Hematopoietic multipotent progenitor cell treated with erythropoietin and hydrocortisone succinate and interleukin-3 and kit ligand, for 15 days (in vitro differentiated cells): ENCODE data around the gene DPYD.

Source experiments
- DNase-seq: peaks from one replicate; pipeline ENCODE4 v3.0.0-alpha.2; 2015; ENCODE audit warnings: low spot score

The DPYD gene

GRCh38 chr1:97784661-97785060, 136.2 kb downstream of the DPYD start:
- no peak for DNase-seq

GRCh38 chr1:97783751-97784150, 137.1 kb downstream of the DPYD start:
- DNase-seq = no peak

DNA sequence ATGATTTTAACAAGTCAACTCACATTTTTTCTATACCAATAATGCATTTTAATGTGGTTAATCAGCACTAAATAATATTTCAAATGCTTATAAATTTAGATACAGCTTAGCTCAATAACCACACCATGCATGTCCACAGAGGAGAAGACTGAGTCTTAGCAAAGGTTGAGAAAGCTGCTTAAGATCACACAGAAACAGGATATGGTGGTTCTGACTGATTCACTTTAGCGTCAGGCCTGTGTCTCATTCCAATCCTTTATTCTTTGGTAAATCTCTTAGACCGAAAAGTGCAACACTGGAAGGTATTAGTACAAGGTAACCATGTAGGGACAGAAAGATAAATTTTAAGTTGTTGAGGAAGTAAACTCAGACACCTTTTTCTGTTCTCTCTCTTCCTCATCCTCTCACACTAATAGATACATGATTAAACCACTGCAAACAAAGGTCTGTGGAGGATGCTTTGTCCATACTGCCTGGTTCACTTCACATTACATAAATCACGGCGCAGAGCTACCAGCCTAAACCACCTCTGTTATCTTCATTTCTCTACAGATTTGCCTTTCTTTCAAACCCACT, 139.0 kb downstream of the DPYD start:
- no peak for DNase-seq

GRCh38 chr1:97780884-97781283, 139.9 kb downstream of the DPYD start:
- no peak for DNase-seq

DNA sequence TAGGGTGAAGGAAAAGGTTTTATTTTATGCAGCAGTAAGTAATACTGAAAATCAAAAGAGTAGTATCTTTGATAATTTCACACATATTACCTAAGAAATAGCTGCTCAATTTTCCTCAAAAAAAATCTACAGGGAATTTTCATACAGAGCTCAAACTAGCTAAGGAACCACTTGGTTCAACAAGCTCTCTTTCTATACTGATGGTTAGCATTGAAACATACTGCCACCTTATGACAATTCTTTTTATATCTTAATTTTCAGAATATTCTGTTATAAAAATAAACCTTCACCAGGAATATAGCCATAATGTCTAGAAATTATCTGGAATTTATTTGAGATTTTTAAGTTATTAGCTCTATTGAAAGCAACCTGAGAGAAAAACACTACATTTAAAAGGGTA, 142.1 kb downstream of the DPYD start:
- no peak for DNase-seq

- no peak for DNase-seq
Observed at GRCh38 chr1:97770376-97770775, 150.5 kb downstream of the DPYD start.

DNA sequence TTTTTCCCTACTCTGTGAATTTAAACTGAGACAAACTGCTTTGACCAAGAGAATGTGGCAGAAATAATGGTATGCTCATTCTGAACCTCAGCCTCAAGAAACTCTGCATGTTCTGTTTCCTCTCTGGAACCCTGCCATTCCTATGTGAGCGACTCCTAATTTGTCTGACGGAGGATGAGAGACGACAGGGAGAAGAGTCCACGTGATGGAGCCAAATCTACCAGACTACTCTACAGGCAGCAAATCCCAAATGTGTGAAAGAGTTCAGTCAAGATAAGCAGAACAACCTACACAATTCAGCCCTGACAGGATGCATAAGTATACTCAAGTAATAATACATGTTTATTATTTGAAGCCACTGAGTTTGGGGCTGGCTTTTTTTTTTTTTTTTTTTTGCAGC, 153.5 kb downstream of the DPYD start:
- no peak for DNase-seq

DNA sequence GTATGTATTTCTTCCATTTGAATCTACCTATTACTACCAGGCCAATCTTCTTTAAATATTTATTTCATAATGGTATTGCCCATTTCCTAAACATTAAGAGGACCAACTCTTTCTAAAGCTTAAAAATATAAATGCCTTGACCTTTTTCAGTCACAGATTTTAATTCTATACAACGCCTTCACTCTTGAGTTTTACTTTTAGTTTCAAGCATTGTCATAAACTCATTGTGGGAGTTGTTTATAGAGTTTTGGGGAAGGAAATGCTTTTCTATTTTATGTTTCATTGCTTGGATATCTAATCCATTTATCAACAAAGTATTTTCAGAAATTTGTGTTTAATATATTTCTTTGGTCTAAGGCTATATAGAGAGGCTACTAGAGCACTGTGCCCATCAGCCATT, 155.8 kb downstream of the DPYD start:
- no peak for DNase-seq

DNA sequence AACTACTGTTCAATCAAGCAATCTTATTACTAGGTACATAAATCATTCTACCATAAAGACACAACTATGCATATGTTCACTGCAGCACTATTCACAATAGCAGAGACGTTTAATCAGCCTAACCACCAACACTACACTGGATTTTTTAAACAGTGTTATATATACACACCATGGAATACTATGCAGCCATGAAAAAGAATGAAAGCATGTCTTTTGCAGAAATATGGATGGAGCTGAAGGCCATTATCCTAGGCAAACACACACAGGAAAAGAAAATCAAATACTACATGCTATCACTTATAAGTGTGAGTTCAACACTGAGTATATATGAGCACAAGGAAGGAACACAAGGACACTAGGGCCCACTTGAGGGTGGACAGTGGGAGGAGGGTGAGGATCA, 159.2 kb downstream of the DPYD start:
- DNase-seq = no peak

DNA sequence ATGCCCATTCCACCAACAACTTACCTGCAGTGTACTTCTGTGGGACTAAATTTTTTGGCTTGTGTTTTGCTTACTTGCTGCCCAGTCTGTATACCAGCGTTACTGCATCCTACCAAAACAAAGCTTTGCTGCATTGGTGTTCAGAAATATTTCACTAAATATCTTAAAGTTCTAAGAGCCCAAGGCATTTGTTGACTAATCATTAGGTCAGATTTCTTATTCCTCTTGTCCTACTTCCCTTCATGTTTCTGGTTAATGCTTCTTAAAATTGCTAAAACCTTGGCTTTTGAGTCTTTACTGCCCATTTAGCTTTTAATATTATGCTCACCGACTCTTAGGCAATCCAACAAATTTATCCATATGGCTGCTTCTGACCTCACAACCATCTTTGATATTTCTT, 161.8 kb downstream of the DPYD start:
- DNase-seq = no peak

- no peak for DNase-seq
Observed at GRCh38 chr1:97758541-97759057, 162.2 kb downstream of the DPYD start.

GRCh38 chr1:97745912-97746311, 174.9 kb downstream of the DPYD start:
- no peak for DNase-seq

DNA sequence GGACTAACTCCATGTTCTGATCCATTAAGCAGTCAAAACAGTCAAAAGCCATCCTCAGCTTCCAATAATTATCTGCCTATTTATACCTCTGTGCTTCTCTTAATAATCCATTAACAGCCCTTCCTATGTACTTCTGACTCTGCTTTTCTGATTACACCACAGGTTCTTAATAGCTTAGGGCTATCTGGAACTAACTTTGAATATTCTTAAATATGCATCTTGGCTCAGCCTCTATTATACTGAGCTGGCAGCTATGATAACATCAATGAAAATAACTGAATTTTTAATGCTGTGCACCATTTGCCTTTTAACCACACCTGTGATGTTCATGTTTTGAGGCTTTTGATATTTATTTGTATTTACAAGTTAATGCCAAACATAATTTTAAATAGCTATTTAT, 175.9 kb downstream of the DPYD start:
- no peak for DNase-seq

DNA sequence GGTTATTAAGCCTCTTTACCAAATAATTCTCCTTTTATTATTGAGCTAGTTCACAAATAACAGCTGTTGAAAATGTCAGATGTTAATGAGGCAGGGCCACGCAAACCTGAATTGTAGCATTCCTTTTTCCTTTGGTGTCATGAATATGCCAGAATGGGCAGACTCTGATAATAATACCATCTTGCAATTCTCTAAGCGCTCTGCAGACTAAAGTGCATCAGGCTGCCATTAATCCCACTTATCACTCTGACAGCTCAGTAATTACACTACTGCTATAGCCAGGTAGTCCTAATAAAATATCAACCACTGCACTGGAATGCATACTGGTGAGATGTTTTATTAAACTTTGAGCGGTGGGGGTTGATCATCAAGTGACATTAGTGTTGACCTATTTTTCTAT, 177.7 kb downstream of the DPYD start:
- no peak for DNase-seq

DNA sequence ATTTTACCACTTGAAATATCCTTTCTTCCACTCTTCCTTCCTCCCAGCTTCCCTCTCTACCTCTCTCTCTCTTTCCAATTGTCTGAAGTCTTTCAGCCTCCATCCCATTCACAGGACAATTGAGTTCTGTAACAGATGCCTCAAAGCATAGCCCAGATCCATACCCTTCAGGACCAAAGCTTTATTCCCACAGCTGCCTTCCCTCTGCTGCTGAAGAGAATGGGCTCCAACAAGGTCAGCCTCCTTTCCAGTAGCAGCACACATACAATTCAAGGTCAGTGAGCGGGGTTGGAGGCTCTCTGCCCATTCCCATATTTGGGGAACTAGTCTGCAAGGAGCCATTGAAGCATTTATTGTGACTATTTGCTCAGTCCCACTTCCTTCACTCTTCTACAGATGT, 179.9 kb downstream of the DPYD start:
- DNase-seq = no peak

DNA sequence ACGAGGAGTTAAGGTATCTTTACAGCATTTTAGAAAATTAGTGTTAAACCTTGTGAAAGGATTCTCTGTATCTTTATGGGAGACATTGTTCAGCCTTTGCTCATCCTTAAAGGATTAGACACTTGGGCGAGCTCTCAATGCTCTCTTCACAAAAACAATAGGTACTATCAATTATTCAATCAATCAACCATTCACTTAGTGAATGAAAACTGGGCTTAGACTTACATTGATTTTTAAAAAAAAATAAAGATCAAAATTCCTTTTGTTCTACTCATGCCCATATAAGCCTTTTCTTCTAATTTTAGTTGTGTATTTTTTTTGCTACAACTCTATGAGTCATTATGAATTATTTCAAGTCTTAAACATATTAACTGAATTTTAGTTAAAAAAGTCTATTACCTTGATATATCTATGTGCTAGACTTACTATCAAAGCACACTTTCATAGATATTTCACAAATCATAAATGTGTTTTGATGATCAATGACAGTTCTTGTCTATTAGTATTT, 181.2 kb downstream of the DPYD start:
- DNase-seq = no peak

GRCh38 chr1:97738270-97738669, 182.6 kb downstream of the DPYD start:
- no peak for DNase-seq

GRCh38 chr1:97730271-97730670, 190.6 kb downstream of the DPYD start:
- DNase-seq = no peak

DNA sequence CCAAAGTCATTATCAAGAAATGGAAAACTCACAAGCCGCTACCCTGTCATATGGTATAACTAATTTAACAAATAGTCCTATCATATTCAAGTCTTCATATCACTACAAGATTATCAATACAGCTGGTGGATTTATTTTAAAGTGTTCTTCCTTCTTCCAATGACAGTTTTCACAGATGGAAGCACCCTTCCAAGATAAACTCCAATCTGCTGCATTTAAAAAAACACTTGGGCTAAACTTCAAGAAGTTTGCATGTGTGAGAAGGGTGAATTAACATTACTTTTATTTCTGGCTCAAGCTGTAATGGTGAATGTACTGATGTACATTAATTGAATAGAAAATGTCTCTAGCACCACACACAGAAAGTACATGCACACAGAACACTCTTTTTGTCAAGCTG, 192.4 kb downstream of the DPYD start:
- no peak for DNase-seq

DNA sequence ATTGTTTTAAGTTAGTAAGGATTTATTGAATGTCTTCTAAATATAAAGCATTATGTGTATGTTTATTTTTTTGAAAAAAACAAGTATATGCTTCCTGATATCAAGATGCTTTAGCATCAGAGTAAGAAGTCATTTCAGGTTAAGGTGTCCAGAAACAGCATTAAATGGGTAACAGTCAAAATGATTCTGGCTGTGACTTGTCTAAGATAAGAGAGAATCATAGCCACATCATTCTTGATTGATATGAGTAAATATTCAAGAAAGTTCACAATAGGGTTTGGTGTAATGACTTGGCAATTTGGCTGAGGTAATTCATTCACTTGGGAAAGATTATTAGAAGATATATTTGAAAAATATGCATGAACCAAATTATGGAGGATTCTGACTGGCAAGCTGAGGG, 193.8 kb downstream of the DPYD start:
- no peak for DNase-seq

DNA sequence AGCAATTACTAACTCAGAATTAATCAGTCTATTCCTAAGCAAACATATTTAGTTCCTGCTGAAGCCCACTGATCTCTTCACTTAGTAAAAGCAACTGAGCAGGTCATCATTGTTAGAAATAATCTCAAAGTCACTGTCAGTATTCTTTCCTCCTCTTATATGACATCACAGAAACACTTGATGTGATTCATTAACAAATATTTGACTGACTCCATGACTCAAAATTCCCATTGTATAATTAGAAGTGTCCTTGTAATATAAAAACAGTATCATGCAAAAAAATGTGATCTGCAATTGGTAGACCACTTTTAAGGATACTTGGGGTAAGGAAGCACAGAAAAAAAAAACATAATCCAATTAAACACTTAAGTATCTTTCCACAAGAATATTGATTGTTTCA, 194.4 kb downstream of the DPYD start:
- DNase-seq = no peak

GRCh38 chr1:97721221-97721620, 199.6 kb downstream of the DPYD start:
- DNase-seq = no peak

- DNase-seq = no peak
Observed at GRCh38 chr1:97712980-97713379, 207.9 kb downstream of the DPYD start.

- DNase-seq = no peak
Observed at GRCh38 chr1:97711858-97712257, 209.0 kb downstream of the DPYD start.

DNA sequence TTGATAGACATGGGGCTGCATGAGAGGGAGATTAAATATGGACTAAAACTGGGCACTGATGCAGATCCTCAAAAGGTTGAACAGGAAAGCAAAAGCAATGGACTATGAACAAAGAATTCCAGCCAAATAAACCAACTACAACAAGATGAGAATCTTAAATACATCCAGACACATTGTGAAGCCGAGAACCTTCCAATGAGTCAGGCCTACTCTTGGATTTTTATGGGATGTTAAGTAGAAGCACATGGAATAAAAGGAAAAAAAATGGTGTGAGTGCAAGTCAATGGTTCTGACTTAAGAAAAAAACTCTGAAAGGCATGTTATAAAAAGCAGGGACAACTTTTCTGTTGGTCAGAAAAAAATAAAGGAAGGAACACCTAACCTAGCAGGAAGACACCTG, 227.2 kb downstream of the DPYD start:
- DNase-seq = no peak
